ENCODE data around the gene SLC2A1.

DNA sequence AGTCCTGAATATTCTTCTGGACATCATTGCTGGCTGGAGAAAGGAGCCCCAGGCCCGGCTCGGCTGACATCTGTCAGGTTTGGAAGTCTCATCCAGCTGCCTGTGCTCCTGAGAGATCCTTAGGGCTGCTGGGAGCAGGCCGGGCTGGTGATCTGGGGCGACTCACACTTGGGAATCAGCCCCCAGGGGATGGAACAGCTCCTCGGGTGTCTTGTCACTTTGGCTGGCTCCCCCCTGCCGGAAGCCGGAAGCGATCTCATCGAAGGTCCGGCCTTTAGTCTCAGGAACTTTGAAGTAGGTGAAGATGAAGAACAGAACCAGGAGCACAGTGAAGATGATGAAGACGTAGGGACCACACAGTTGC, 31.8 kb downstream of the SLC2A1 start:
- TF ChIP-seq, protein P1, sequence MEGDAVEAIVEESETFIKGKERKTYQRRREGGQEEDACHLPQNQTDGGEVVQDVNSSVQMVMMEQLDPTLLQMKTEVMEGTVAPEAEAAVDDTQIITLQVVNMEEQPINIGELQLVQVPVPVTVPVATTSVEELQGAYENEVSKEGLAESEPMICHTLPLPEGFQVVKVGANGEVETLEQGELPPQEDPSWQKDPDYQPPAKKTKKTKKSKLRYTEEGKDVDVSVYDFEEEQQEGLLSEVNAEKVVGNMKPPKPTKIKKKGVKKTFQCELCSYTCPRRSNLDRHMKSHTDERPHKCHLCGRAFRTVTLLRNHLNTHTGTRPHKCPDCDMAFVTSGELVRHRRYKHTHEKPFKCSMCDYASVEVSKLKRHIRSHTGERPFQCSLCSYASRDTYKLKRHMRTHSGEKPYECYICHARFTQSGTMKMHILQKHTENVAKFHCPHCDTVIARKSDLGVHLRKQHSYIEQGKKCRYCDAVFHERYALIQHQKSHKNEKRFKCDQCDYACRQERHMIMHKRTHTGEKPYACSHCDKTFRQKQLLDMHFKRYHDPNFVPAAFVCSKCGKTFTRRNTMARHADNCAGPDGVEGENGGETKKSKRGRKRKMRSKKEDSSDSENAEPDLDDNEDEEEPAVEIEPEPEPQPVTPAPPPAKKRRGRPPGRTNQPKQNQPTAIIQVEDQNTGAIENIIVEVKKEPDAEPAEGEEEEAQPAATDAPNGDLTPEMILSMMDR (conservative IDR thresholded peaks at IDR 0.05) = no peak
- TF ChIP-seq EZH2 (IDR thresholded peaks at IDR 0.05; ENCODE audit: low read depth) = no peak

Measured in PC-9 (cell line).